GM23338 (cell line): ENCODE results near the gene MS4A7. TPM values are rescaled to one million over a fixed set of nuclear protein-coding genes. Genes with fewer than 3 reads are reported as not detected.

Experiments used
- ATAC-seq: fragments of 200-7000 bp; cut with Tn5 transposase; 3 replicates; pipeline ENCODE4 v1.9.1; 2020
- DNase-seq: peaks from one replicate; pipeline ENCODE4 v3.0.0-alpha.2; 2015; ENCODE audit warnings: low spot score
- H2AFZ ChIP-seq: fragments of 200-600 bp; sonication (generic); 2 replicates; pipeline ENCODE4 v1.8.0; 2016; ENCODE audit warnings: antibody characterized with exemption, mild to moderate bottlenecking, moderate library complexity
- H3F3A ChIP-seq: fragments of 200-600 bp; sonication (generic); replicated peaks from 2 replicates; pipeline ENCODE4 v1.8.0; 2017; ENCODE audit warnings: antibody characterized with exemption, mixed run types, low read depth
- H3K27ac ChIP-seq: fragments of 200-600 bp; sonication (generic); 2 replicates; pipeline ENCODE4 v1.6.1; 2016; ENCODE audit warnings: low read depth
- H3K27me3 ChIP-seq: fragments of 200-600 bp; sonication (generic); 2 replicates; pipeline ENCODE4 v1.8.0; 2016; ENCODE audit warnings: mild to moderate bottlenecking, mixed run types, moderate library complexity; ENCODE audit not compliant: insufficient read depth
- H3K36me3 ChIP-seq: fragments of 200-600 bp; sonication (generic); 2 replicates; pipeline ENCODE4 v1.8.0; 2016; ENCODE audit warnings: mild to moderate bottlenecking; ENCODE audit not compliant: insufficient read depth
- H3K4me1 ChIP-seq: fragments of 200-600 bp; sonication (generic); 2 replicates; pipeline ENCODE4 v1.8.0; 2016; ENCODE audit warnings: mild to moderate bottlenecking, moderate library complexity; ENCODE audit not compliant: insufficient read depth
- H3K4me2 ChIP-seq: fragments of 200-600 bp; sonication (generic); 2 replicates; pipeline ENCODE4 v1.7.1; 2017; ENCODE audit warnings: mixed run types
- H3K4me3 ChIP-seq: fragments of 200-600 bp; sonication (generic); 2 replicates; pipeline ENCODE4 v1.6.1; 2016; ENCODE audit warnings: mixed run types
- H3K79me2 ChIP-seq: fragments of 200-600 bp; sonication (generic); replicated peaks from 2 replicates; pipeline ENCODE4 v1.8.0; 2017; ENCODE audit warnings: mild to moderate bottlenecking; ENCODE audit not compliant: insufficient read depth
- H3K9me2 ChIP-seq: fragments of 200-600 bp; sonication (generic); 2 replicates; pipeline ENCODE4 v1.8.0; 2017; ENCODE audit not compliant: insufficient read depth
- H4K20me1 ChIP-seq: fragments of 200-600 bp; sonication (generic); replicated peaks from 2 replicates; pipeline ENCODE4 v1.8.0; 2017; ENCODE audit warnings: mild to moderate bottlenecking; ENCODE audit not compliant: insufficient read depth
- H3K27ac Mint-ChIP-seq: 2 replicates; pipeline ENCODE4 v1.8.0; 2020; ENCODE audit warnings: inconsistent platforms, mild to moderate bottlenecking, moderate library complexity, mixed read lengths
- H3K27me3 Mint-ChIP-seq: 3 replicates; pipeline ENCODE4 v1.8.0; 2022; ENCODE audit warnings: low read depth, mild to moderate bottlenecking, moderate library complexity, mixed read lengths, inconsistent platforms; ENCODE audit not compliant: insufficient read depth, poor library complexity
- H3K36me3 Mint-ChIP-seq: 3 replicates; pipeline ENCODE4 v1.8.0; 2021; ENCODE audit warnings: low read depth, mild to moderate bottlenecking, inconsistent platforms, moderate library complexity, mixed read lengths
- H3K4me1 Mint-ChIP-seq: 3 replicates; pipeline ENCODE4 v1.8.0; 2020; ENCODE audit warnings: mild to moderate bottlenecking, inconsistent platforms, mixed read lengths
- H3K4me3 Mint-ChIP-seq: 3 replicates; pipeline ENCODE4 v1.8.0; 2021; ENCODE audit warnings: moderate library complexity, mild to moderate bottlenecking, inconsistent platforms, mixed read lengths
- H3K9me3 Mint-ChIP-seq: 3 replicates; pipeline ENCODE4 v1.8.0; 2020; ENCODE audit warnings: moderate library complexity, mild to moderate bottlenecking, inconsistent platforms, mixed read lengths
- CREB1 ChIP-seq: fragments of 250-450 bp; sonication (Bioruptor Pico); IDR thresholded peaks from 2 replicates; pipeline ENCODE4 v1.5.0; 2020; ENCODE audit warnings: low read depth, mild to moderate bottlenecking, moderate library complexity
- CTCF ChIP-seq, 2 experiments: fragments of 200-600 bp in 1 of 2; sonication (generic) in 1 of 2; conservative IDR thresholded peaks; 2 replicates each; pipeline versions ENCODE4 v1.5.1 to v1.6.1; 2016 to 2017; ENCODE audit warnings: antibody characterized with exemption in 2 of 2, low read depth in 2 of 2, mild to moderate bottlenecking in 2 of 2, moderate library complexity in 1 of 2
- ETS1 ChIP-seq: IDR thresholded peaks from 2 replicates; pipeline ENCODE4 v1.6.1; 2016; ENCODE audit warnings: antibody characterized with exemption
- EZH2 ChIP-seq: fragments of 200-600 bp; sonication (generic); IDR thresholded peaks from one replicate; pipeline ENCODE4 v1.8.0; 2017; ENCODE audit warnings: antibody characterized with exemption, mild to moderate bottlenecking, low read depth; ENCODE audit not compliant: unreplicated experiment
- EZH2phosphoT487 ChIP-seq: fragments of 200-600 bp; sonication (generic); IDR thresholded peaks from one replicate; pipeline ENCODE4 v1.8.1; 2018; ENCODE audit warnings: antibody characterized with exemption; ENCODE audit not compliant: unreplicated experiment
- JUNB ChIP-seq: IDR thresholded peaks from one replicate; pipeline ENCODE4 v1.6.1; 2016; ENCODE audit warnings: antibody characterized with exemption; ENCODE audit not compliant: unreplicated experiment
- NANOG ChIP-seq: IDR thresholded peaks from 2 replicates; pipeline ENCODE4 v1.6.1; 2016; ENCODE audit warnings: antibody characterized with exemption, borderline replicate concordance
- POLR2AphosphoS5 ChIP-seq: IDR thresholded peaks from 2 replicates; pipeline ENCODE4 v1.6.1; 2016; ENCODE audit warnings: antibody characterized with exemption, low read depth
- REST ChIP-seq: IDR thresholded peaks from one replicate; pipeline ENCODE4 v1.6.1; 2018; ENCODE audit warnings: antibody characterized with exemption; ENCODE audit not compliant: unreplicated experiment
- STAT1 ChIP-seq: IDR thresholded peaks from one replicate; pipeline ENCODE4 v1.6.1; 2016; ENCODE audit warnings: antibody characterized with exemption; ENCODE audit not compliant: unreplicated experiment
- ZNF114 ChIP-seq: fragments of 250-450 bp; sonication (Bioruptor Pico); IDR thresholded peaks from 2 replicates; pipeline ENCODE4 v1.5.0; 2020; ENCODE audit warnings: mild to moderate bottlenecking, moderate library complexity
- ZNF331 ChIP-seq: fragments of 250-450 bp; sonication (Bioruptor Pico); IDR thresholded peaks from 2 replicates; pipeline ENCODE4 v1.5.0; 2020; ENCODE audit warnings: low read depth, mild to moderate bottlenecking, moderate library complexity
- ZNF462 ChIP-seq: fragments of 250-450 bp; sonication (Bioruptor Pico); IDR thresholded peaks from 2 replicates; pipeline ENCODE4 v1.5.0; 2020; ENCODE audit warnings: mild to moderate bottlenecking, moderate library complexity
- polyA plus RNA-seq: library from polyadenylated mRNA; unstranded; fragments of >200 nt; fragmentation: Nextera tagmentation; extraction: Ambion mirVana; gene quantifications from 2 replicates; pipeline ENCODE4 v1.2.1, GENCODE V29; 2016
- total RNA-seq: library from RNA; depleted of rRNA; stranded (reverse); fragments of >200 nt; shearing (Covaris generic); gene quantifications from 2 replicates; pipeline ENCODE4 v1.2.3, GENCODE V29; 2014

Gene MS4A7
- total and polyA plus RNA-seq, 2 experiments from 2014 or later: 0.07 TPM; not detected in 1

- Mint-ChIP-seq H3K4me1 (peaks cover 6% of the 10 kb centered on the region; the same call in 1 of the 3 replicates), H3K9me3 (peaks cover 16% of the 10 kb centered on the region), H3K27ac (no peak overlapping the region), H3K27me3 (peaks cover 3% of the 10 kb centered on the region), H3K36me3 (peaks cover 11% of the 10 kb centered on the region), H3K4me3 (no peak overlapping the region)
- H3K4me3 ChIP-seq: no peak overlapping the region
- TF ChIP-seq EZH2phosphoT487 (no peak), POLR2AphosphoS5 (no peak), ZNF331 (CRISPR knock-in tag) (no peak), NANOG (no peak), STAT1 (no peak), ZNF462 (CRISPR knock-in tag) (no peak), CREB1 (CRISPR knock-in tag) (no peak), ZNF114 (no peak), EZH2 (no peak), JUNB (no peak), REST (no peak), CTCF (conservative IDR thresholded peaks at IDR 0.05; ENCODE audit: low read depth in 2 of 2) (no peak), ETS1 (no peak)
- H4K20me1 ChIP-seq: no peaks in the 10 kb centered on the region
- DNase-seq (no peak), ATAC-seq (no peak)
- H3K27me3 ChIP-seq: no peaks in the 10 kb centered on the region
- peaks cover 5% of the 10 kb centered on the region for H3K4me1 ChIP-seq
- H3F3A ChIP-seq: no peaks in the 10 kb centered on the region
- no peak overlapping the region for H2AFZ ChIP-seq
- no peaks in the 10 kb centered on the region for H3K79me2 ChIP-seq
- H3K9me2 ChIP-seq: peaks cover 14% of the 10 kb centered on the region
- H3K4me2 ChIP-seq: no peak overlapping the region
- H3K36me3 ChIP-seq: no peaks in the 10 kb centered on the region
- H3K27ac ChIP-seq: no peak overlapping the region
These were observed 6.5 kb upstream of the MS4A7 start for GRCh38 chr11:60371854-60372253.
